H7 (cell line): ENCODE measurements around the gene MAN2B2. TPM values are rescaled to one million over a fixed set of nuclear protein-coding genes. Genes with fewer than 3 reads are reported as not detected.
"Not testable (repeated sequence)": the region's sequence is repeated elsewhere in the genome, so short reads cannot be mapped to it uniquely, and the experiment has no call there.

Source experiments
- DNase-seq: peaks from one replicate; pipeline ENCODE4 v3.0.0; 2012
- H3K27me3 ChIP-seq: 2 replicates; pipeline ENCODE4 v1.6.0; 2011; ENCODE audit warnings: mild to moderate bottlenecking, low read length; ENCODE audit not compliant: control insufficient read depth, insufficient read depth
- H3K36me3 ChIP-seq: replicated peaks from 2 replicates; pipeline ENCODE4 v1.5.1; 2011; ENCODE audit warnings: low read length; ENCODE audit not compliant: control insufficient read depth, insufficient read depth
- H3K4me3 ChIP-seq: 2 replicates; pipeline ENCODE4 v1.5.1; 2011; ENCODE audit warnings: low read depth, mild to moderate bottlenecking, control low read depth, low read length, moderate library complexity; ENCODE audit not compliant: insufficient read depth
- total RNA-seq: library from RNA; depleted of rRNA; stranded (reverse); fragments of >200 nt; shearing (Covaris generic); gene quantifications from 2 replicates; pipeline ENCODE4 v1.2.3, GENCODE V29; 2014

The MAN2B2 gene
- total RNA-seq, 1 experiment from 2014 or later, result 3.4 TPM

- Histone ChIP-seq H3K36me3 (peaks cover 1% of the 10 kb centered on the region), H3K4me3 (no peak overlapping the region), H3K27me3 (no peaks in the 10 kb centered on the region)
- DNase-seq, result peak; percentile 30
These were observed 43.6 kb downstream of the MAN2B2 start for GRCh38 chr4:6618386-6619115.

- Histone ChIP-seq H3K36me3 (peaks cover 1% of the 10 kb centered on the region), H3K4me3 (no peak overlapping the region), H3K27me3 (no peaks in the 10 kb centered on the region)
- DNase-seq, result no peak
These were observed 44.1 kb downstream of the MAN2B2 start for GRCh38 chr4:6619116-6619465.

GRCh38 chr4:6619466-6620255, 44.7 kb downstream of the MAN2B2 start:
- H3K27me3 ChIP-seq, result no peaks in the 10 kb centered on the region
- H3K36me3 ChIP-seq, result peaks cover under 1% of the 10 kb centered on the region
- H3K4me3 ChIP-seq, result no peak overlapping the region
- DNase-seq, result peak; percentile 36

GRCh38 chr4:6620296-6620695, 45.3 kb downstream of the MAN2B2 start:
- Histone ChIP-seq H3K27me3 (no peaks in the 10 kb centered on the region), H3K4me3 (no peak overlapping the region), H3K36me3 (no peaks in the 10 kb centered on the region)
- DNase-seq, result peak; percentile 30

GRCh38 chr4:6620891-6621555, 46.0 kb downstream of the MAN2B2 start:
- peak; percentile 73 for DNase-seq
- no peaks in the 10 kb centered on the region for H3K36me3 ChIP-seq
- H3K27me3 ChIP-seq, result no peaks in the 10 kb centered on the region
- H3K4me3 ChIP-seq, result no peak overlapping the region

- H3K36me3 ChIP-seq, result no peaks in the 10 kb centered on the region
These were observed 46.6 kb downstream of the MAN2B2 start for GRCh38 chr4:6621556-6621927.

GRCh38 chr4:6622744-6623143, 47.8 kb downstream of the MAN2B2 start:
- H3K36me3 ChIP-seq, result no peaks in the 10 kb centered on the region
- peak; percentile 10 for DNase-seq
- H3K4me3 ChIP-seq, result no peak overlapping the region
- no peaks in the 10 kb centered on the region for H3K27me3 ChIP-seq

More at GRCh38 chr4:6621556-6621927, 46.6 kb downstream of the MAN2B2 start:
- peak; percentile 51 for DNase-seq
- Histone ChIP-seq H3K4me3 (no peak overlapping the region), H3K27me3 (no peaks in the 10 kb centered on the region)

GRCh38 chr4:6625256-6625655, 50.3 kb downstream of the MAN2B2 start:
- peak; percentile 8 for DNase-seq
- no peaks in the 10 kb centered on the region for H3K36me3 ChIP-seq
- no peaks in the 10 kb centered on the region for H3K27me3 ChIP-seq
- H3K4me3 ChIP-seq, result no peak overlapping the region

- Histone ChIP-seq H3K36me3 (no peaks in the 10 kb centered on the region), H3K27me3 (no peaks in the 10 kb centered on the region), H3K4me3 (no peak overlapping the region)
- DNase-seq, result peak; percentile 22
These were observed 51.1 kb downstream of the MAN2B2 start for GRCh38 chr4:6626066-6626465.

GRCh38 chr4:6627832-6628231, 52.8 kb downstream of the MAN2B2 start:
- Histone ChIP-seq H3K4me3 (no peak overlapping the region), H3K27me3 (no peaks in the 10 kb centered on the region), H3K36me3 (no peaks in the 10 kb centered on the region)
- no peak for DNase-seq

- not testable (repeated sequence) for H3K4me3 ChIP-seq, H3K36me3 ChIP-seq, H3K27me3 ChIP-seq, DNase-seq
These were observed 53.5 kb downstream of the MAN2B2 start for GRCh38 chr4:6628484-6628883.

GRCh38 chr4:6632125-6632524, 57.1 kb downstream of the MAN2B2 start:
- Histone ChIP-seq H3K4me3 (no peak overlapping the region), H3K27me3 (no peaks in the 10 kb centered on the region), H3K36me3 (no peaks in the 10 kb centered on the region)
- no peak for DNase-seq

- no peaks in the 10 kb centered on the region for H3K27me3 ChIP-seq
- no peak for DNase-seq
- no peak overlapping the region for H3K4me3 ChIP-seq
- H3K36me3 ChIP-seq, result no peaks in the 10 kb centered on the region
These were observed 58.3 kb downstream of the MAN2B2 start for GRCh38 chr4:6633091-6633906.

GRCh38 chr4:6634746-6635145, 59.8 kb downstream of the MAN2B2 start:
- H3K4me3 ChIP-seq, result no peak overlapping the region
- H3K27me3 ChIP-seq, result no peaks in the 10 kb centered on the region
- no peak for DNase-seq
- no peaks in the 10 kb centered on the region for H3K36me3 ChIP-seq
